Spleen (tissue), 11 donors: ENCODE data around the gene USE1. TPM values are rescaled to one million over a fixed set of nuclear protein-coding genes. Genes with fewer than 3 reads are reported as not detected.

Source experiments
- DNase-seq: peaks from one replicate; pipeline ENCODE4 v3.0.0-alpha.2; 2020
- H3K27ac ChIP-seq, 8 donors: fragments of 200-600 bp; sonication (generic) in 7 of 8; 1 replicate in 4 of 8; 2 replicates in 4 of 8; pipeline versions ENCODE4 v1.5.0 to v1.8.0; 2016 to 2021; ENCODE audit warnings: inconsistent platforms in 4 of 8, mild to moderate bottlenecking in 4 of 8, moderate library complexity in 1 of 8
- H3K27me3 ChIP-seq, 7 donors: fragments of 200-600 bp; sonication (generic) in 6 of 7; replicated peaks in 1 of 7; 1 replicate in 4 of 7; 2 replicates in 3 of 7; pipeline versions ENCODE4 v1.5.0 to v1.8.0; 2016 to 2021; ENCODE audit warnings: inconsistent platforms in 3 of 7, mild to moderate bottlenecking in 1 of 7
- H3K36me3 ChIP-seq, 6 donors: fragments of 200-600 bp; sonication (generic) in 5 of 6; 1 replicate in 4 of 6; 2 replicates in 2 of 6; pipeline versions ENCODE4 v1.5.0 to v1.8.0; 2016 to 2021; ENCODE audit warnings: inconsistent platforms in 2 of 6
- H3K4me1 ChIP-seq, 6 donors: fragments of 200-600 bp; sonication (generic) in 5 of 6; 1 replicate in 3 of 6; 2 replicates in 3 of 6; pipeline versions ENCODE4 v1.5.0 to v1.8.0; 2016 to 2021; ENCODE audit warnings: inconsistent platforms in 3 of 6
- H3K4me3 ChIP-seq, 8 donors: fragments of 200-600 bp; sonication (generic) in 7 of 8; 1 replicate in 4 of 8; 2 replicates in 4 of 8; pipeline versions ENCODE4 v1.5.0 to v1.8.0; 2016 to 2021; ENCODE audit warnings: inconsistent platforms in 4 of 8, mild to moderate bottlenecking in 4 of 8, moderate library complexity in 2 of 8
- H3K9me3 ChIP-seq, 8 donors: fragments of 200-600 bp; sonication (generic) in 7 of 8; 1 replicate in 4 of 8; 2 replicates in 4 of 8; pipeline versions ENCODE4 v1.5.0 to v1.8.0; 2016 to 2021; ENCODE audit warnings: inconsistent platforms in 4 of 8
- POLR2A ChIP-seq, 3 donors: fragments of 450-650 bp; IDR thresholded peaks; one replicate each; pipeline ENCODE4 v1.5.1; 2017; ENCODE audit warnings: antibody characterized with exemption in 3 of 3, mild to moderate bottlenecking in 1 of 3
- POLR2AphosphoS5 ChIP-seq, 3 donors: sonication (generic); formaldehyde crosslinking; IDR thresholded peaks; one replicate each; pipeline ENCODE4 v1.5.1; 2017; ENCODE audit warnings: antibody characterized with exemption in 3 of 3
- WGBS, 5 donors: extraction: QIAGEN DNeasy Blood & Tissue Kit in 3 of 5; methylation state at CpG; one replicate each; pipeline versions ENCODE4 v1.1.5 to v1.1.7; 2013 to 2018; 5-methylcytosine and 5-hydroxymethylcytosine counted together
- intact Hi-C: fragments of 100-400 bp; cut with DNase I; formaldehyde crosslinking; loops from one replicate; pipeline ENCODE4 v1.15.0; 2023; ENCODE audit warnings: low total_unique reads
- polyA plus RNA-seq, 3 donors: library from polyadenylated mRNA; stranded (reverse); fragments of 200-250 nt; gene quantifications; one replicate each; pipeline ENCODE4 v1.2.1, GENCODE V29; 2013
- total RNA-seq, 7 donors: library from RNA; depleted of rRNA in 3 of 7; stranded (reverse); fragments of >200 nt in 3 of 7; fragmentation: NEBNext Ultra II Directional in 4 of 7; extraction: Animal tissue kit (Norgen Biotek cat#: 25700) in 4 of 7; gene quantifications; one replicate each; pipeline versions ENCODE4 v1.1.0 to v1.2.1, GENCODE V29; 2016 to 2021
- TF ChIP-seq, protein P1 (sequence below), 11 experiments: fragments of 200-600 bp in 7 of 11; fragments of 450-650 bp in 4 of 11; sonication (generic) in 4 of 11; IDR thresholded peaks in 8 of 11; conservative IDR thresholded peaks in 3 of 11; 1 replicate in 7 of 11; 2 replicates in 4 of 11; pipeline versions ENCODE4 v1.4.0 to v1.8.0; 2016 to 2021; ENCODE audit warnings: antibody characterized with exemption in 11 of 11, inconsistent platforms in 4 of 11, mild to moderate bottlenecking in 1 of 11
- donor health status: healthy with polysubstance abuse.
- donor health status: DM: no; HTN: no; CAD: no; lungs with moderate emphysema.
- donor health status: DM: no; HTN: no; CAD: no.
- donor health status: Bipolar disorder and iron deficiency.
- donor health status: healthy.
- donor health status: DM: no; HTN: no; CAD: no.
- donor health status: DM: yes; HTN: yes; CAD: no.

The USE1 gene
- total and polyA plus RNA-seq, 10 donors: 17.2 to 74.4 (median 28.6) TPM

DNA sequence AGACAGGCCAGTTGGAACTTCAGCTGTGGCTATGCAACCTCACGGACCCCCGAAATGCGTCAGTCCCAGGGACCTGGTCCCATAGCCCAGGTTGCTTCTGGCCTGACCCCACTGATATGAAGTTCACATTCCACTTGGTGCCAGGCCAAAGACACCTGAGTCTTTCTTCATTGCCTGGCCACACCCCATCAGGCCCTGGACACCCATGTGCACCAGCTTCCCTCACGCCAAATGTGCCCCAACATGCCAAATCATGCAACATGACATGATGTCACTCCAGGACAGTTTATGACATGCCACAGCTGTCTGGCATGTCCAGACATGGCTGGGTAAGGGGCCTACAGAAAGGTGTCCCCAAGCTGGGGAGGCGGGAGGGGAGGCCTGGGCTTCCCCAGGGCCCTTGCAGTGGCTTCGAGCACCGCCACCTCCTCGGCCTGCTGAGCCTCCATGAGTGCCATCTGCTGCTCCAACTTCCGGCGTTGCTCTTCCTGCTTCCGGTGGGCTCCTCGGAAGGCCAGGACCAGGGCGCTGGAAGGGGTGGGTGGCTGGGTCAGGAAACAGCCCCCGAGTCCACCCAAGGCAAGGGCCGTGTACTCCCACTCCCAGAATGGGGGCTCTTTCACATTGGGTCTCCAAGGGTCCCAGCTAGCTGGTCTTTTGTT is 34.9 kb downstream of the USE1 start:
- TF ChIP-seq, protein P1, sequence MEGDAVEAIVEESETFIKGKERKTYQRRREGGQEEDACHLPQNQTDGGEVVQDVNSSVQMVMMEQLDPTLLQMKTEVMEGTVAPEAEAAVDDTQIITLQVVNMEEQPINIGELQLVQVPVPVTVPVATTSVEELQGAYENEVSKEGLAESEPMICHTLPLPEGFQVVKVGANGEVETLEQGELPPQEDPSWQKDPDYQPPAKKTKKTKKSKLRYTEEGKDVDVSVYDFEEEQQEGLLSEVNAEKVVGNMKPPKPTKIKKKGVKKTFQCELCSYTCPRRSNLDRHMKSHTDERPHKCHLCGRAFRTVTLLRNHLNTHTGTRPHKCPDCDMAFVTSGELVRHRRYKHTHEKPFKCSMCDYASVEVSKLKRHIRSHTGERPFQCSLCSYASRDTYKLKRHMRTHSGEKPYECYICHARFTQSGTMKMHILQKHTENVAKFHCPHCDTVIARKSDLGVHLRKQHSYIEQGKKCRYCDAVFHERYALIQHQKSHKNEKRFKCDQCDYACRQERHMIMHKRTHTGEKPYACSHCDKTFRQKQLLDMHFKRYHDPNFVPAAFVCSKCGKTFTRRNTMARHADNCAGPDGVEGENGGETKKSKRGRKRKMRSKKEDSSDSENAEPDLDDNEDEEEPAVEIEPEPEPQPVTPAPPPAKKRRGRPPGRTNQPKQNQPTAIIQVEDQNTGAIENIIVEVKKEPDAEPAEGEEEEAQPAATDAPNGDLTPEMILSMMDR (IDR thresholded peaks at IDR 0.05 in 8 of 11, conservative IDR thresholded peaks at IDR 0.05 in 3 of 11): no peak
- TF ChIP-seq POLR2AphosphoS5 (IDR thresholded peaks at IDR 0.05) (no peak), POLR2A (IDR thresholded peaks at IDR 0.05) (no peak)
- no peak for DNase-seq
- peaks cover 5 to 26% (median 12%) of the 10 kb centered on the region in 6 donors for H3K4me1 ChIP-seq
- no peaks in the 10 kb centered on the region for H3K9me3 ChIP-seq
- intact Hi-C loops: no loop called here
- peaks cover 0 to 7% (median 0%) of the 10 kb centered on the region in 6 donors for H3K36me3 ChIP-seq
- H3K27ac ChIP-seq: no peak overlapping the region
- H3K4me3 ChIP-seq: no peak overlapping the region
- WGBS, 5 donors: 71 to 87% (median 81%) methylated on average over 12 to 15 of the region's 15 CpGs
- H3K27me3 ChIP-seq: peaks cover 0 to 9% (median 0%) of the 10 kb centered on the region in 7 donors

DNA sequence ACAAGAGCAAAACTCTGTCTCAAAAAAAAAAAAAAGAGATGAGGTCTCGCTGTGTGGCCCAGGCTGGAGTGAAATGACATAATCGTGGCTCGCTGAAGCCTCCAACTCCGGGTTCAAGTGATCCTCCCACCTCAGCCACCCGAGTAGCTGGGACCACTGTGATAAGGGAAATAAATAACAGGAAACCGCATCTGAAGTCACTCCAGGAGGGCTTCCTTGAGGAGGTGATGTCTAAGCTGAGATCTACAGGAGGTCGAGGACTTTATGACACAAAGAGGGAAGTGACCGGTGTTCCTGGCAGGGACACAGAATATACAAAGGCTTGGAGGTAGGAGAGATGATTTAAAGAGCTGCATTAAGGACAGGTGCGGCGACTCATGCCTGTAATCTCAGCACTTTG is 39.5 kb downstream of the USE1 start:
- H3K27ac ChIP-seq: no peak overlapping the region
- H3K4me3 ChIP-seq: no peak overlapping the region
- H3K9me3 ChIP-seq: peaks cover 0 to 8% (median 3%) of the 10 kb centered on the region in 8 donors
- WGBS, 5 donors: 76 to 84% (median 80%) methylated on average over 10 of the region's 10 CpGs
- H3K36me3 ChIP-seq: peaks cover 0 to 12% (median 0%) of the 10 kb centered on the region in 6 donors
- DNase-seq: no peak
- H3K4me1 ChIP-seq: no peaks in the 10 kb centered on the region
- H3K27me3 ChIP-seq: no peaks in the 10 kb centered on the region
- intact Hi-C loops: no loop called here
- TF ChIP-seq, protein P1 (IDR thresholded peaks at IDR 0.05 in 8 of 11, conservative IDR thresholded peaks at IDR 0.05 in 3 of 11): no peak
- TF ChIP-seq POLR2AphosphoS5 (IDR thresholded peaks at IDR 0.05) (no peak), POLR2A (IDR thresholded peaks at IDR 0.05) (no peak)

DNA sequence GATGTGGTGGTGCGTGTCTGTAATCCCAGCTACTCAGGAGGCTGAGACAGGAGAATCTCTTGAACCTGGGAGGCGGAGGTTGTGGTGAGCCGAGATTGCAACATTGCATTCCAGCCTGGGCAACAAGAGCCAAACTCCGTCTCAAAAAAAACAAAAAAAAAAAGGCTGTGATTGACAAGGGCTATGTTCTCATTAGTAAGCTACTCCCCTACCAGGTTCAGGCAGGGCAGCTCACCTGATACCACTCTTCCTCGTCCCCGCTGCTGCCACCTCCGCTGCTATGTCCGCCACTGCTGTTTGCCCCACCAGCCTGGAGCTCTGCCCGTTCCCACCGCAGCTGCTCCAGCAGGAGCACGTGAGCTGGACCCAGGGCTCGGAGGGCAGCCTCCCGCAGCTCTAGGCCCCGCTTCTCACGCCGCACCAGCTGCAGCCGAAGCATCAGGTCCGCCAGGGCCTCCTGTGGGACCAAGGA is 40.0 kb downstream of the USE1 start:
- 81 to 91% (median 86%) methylated on average over 17 to 18 of the region's 18 CpGs for WGBS, 5 donors
- H3K4me3 ChIP-seq: no peak overlapping the region
- H3K4me1 ChIP-seq: no peaks in the 10 kb centered on the region
- no peak for TF ChIP-seq POLR2AphosphoS5 (IDR thresholded peaks at IDR 0.05)
- TF ChIP-seq, protein P1 (IDR thresholded peaks at IDR 0.05 in 8 of 11, conservative IDR thresholded peaks at IDR 0.05 in 3 of 11): no peak
- TF ChIP-seq POLR2A (IDR thresholded peaks at IDR 0.05): no peak
- H3K27me3 ChIP-seq: no peaks in the 10 kb centered on the region
- no peak overlapping the region for H3K27ac ChIP-seq
- peaks cover 0 to 13% (median 4%) of the 10 kb centered on the region in 8 donors for H3K9me3 ChIP-seq
- DNase-seq: no peak
- peaks cover 0 to 12% (median 0%) of the 10 kb centered on the region in 6 donors for H3K36me3 ChIP-seq
- intact Hi-C loops: no loop called here

DNA sequence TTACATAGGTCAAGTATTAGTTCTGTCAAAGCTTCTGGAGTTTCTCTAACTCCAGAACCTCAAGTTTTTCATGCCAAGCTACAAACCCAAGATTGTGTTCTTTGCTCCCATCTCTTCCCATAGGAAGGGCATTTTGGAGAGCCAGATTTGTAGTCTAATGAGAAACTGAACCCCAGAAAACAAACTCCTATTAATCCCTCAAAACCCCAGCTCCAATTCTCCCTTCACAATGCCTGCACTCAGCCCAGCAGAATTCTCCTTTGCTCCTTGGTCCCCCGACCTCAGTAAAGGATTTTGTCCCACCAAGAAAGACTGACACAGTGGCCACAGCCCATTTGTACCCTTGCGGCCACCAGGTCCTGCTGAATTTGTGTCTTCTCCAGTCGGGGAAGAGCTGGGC is 41.0 kb downstream of the USE1 start:
- Histone ChIP-seq H3K4me3 (no peak overlapping the region), H3K4me1 (peaks cover 0 to 7% (median 6%) of the 10 kb centered on the region in 6 donors), H3K27me3 (no peaks in the 10 kb centered on the region), H3K36me3 (peaks cover 0 to 12% (median 0%) of the 10 kb centered on the region in 6 donors), H3K27ac (no peak overlapping the region), H3K9me3 (peaks cover 0 to 13% (median 4%) of the 10 kb centered on the region in 8 donors)
- TF ChIP-seq POLR2A (IDR thresholded peaks at IDR 0.05) (no peak), POLR2AphosphoS5 (IDR thresholded peaks at IDR 0.05) (no peak)
- TF ChIP-seq, protein P1 (IDR thresholded peaks at IDR 0.05 in 8 of 11, conservative IDR thresholded peaks at IDR 0.05 in 3 of 11): no peak
- no peak for DNase-seq
- intact Hi-C loops: no loop called here
- 77 to 90% (median 82%) methylated on average over 3 of the region's 3 CpGs for WGBS, 5 donors
